H1 (cell line): ENCODE results near the gene CEP78.

ENCODE experiments used
- FOSL1 ChIP-seq: IDR thresholded peaks from 2 replicates; pipeline ENCODE4 v1.6.1; 2011; ENCODE audit warnings: mild to moderate bottlenecking, low read depth, low read length, moderate library complexity; ENCODE audit not compliant: insufficient read depth
- POLR2A ChIP-seq, 2 experiments: IDR thresholded peaks; 1 replicate in 1 of 2; 2 replicates in 1 of 2; pipeline ENCODE4 v1.6.1; 2011; ENCODE audit warnings: low read depth in 2 of 2, low read length in 2 of 2, mild to moderate bottlenecking in 2 of 2; ENCODE audit errors: control extremely low read depth in 1 of 2
- TEAD4 ChIP-seq: IDR thresholded peaks from 2 replicates; pipeline ENCODE4 v1.6.1; 2012; ENCODE audit warnings: low read depth, low read length, inconsistent platforms, mixed read lengths
- ZNF274 ChIP-seq: IDR thresholded peaks from 2 replicates; pipeline ENCODE4 v1.7.0; 2012; ENCODE audit warnings: low read length, borderline replicate concordance; ENCODE audit errors: extremely low read depth
- TF ChIP-seq, protein P1 (sequence below), 3 experiments: IDR thresholded peaks; 1 replicate in 2 of 3; 2 replicates in 1 of 3; pipeline versions ENCODE4 v1.5.1 to v1.6.1; 2011; ENCODE audit warnings: low read length in 3 of 3, mild to moderate bottlenecking in 3 of 3, inconsistent platforms in 2 of 3, low read depth in 1 of 3, moderate library complexity in 1 of 3; ENCODE audit not compliant: insufficient read depth in 1 of 3; ENCODE audit errors: control extremely low read depth in 1 of 3

DNA sequence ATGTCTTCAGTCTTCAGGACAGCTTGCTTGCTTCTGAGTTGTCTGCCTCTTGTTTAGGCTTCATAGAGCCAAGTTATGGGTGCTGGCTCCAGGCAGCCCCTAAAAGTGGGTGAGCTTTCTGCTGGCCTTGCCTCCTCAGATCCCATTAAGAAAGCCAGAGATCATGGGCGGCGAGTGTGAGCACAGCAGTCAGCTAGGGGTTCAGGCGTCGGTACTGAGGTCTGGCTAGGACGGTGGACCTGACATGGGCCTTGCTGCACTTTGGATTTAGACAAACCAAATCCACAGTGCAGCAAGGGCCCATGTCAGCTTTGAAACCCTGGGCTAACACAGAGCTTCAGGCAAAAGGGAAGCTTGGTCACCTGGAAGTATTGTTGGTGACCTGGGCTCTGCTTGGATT lies 78.7 kb downstream of the CEP78 start:
- TF ChIP-seq ZNF274 = no peak
- TF ChIP-seq POLR2A (IDR thresholded peaks at IDR 0.05; ENCODE audit: control extremely low read depth in 1 of 2, low read depth in 2 of 2, low read length in 2 of 2) = no peak
- no peak for TF ChIP-seq TEAD4
- no peak for TF ChIP-seq FOSL1
- TF ChIP-seq, protein P1, sequence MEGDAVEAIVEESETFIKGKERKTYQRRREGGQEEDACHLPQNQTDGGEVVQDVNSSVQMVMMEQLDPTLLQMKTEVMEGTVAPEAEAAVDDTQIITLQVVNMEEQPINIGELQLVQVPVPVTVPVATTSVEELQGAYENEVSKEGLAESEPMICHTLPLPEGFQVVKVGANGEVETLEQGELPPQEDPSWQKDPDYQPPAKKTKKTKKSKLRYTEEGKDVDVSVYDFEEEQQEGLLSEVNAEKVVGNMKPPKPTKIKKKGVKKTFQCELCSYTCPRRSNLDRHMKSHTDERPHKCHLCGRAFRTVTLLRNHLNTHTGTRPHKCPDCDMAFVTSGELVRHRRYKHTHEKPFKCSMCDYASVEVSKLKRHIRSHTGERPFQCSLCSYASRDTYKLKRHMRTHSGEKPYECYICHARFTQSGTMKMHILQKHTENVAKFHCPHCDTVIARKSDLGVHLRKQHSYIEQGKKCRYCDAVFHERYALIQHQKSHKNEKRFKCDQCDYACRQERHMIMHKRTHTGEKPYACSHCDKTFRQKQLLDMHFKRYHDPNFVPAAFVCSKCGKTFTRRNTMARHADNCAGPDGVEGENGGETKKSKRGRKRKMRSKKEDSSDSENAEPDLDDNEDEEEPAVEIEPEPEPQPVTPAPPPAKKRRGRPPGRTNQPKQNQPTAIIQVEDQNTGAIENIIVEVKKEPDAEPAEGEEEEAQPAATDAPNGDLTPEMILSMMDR (IDR thresholded peaks at IDR 0.05; ENCODE audit: control extremely low read depth in 1 of 3, insufficient read depth in 1 of 3, low read depth in 1 of 3, low read length in 3 of 3) = no peak
